Measurements from ENCODE around the gene FAM136A.

The FAM136A gene

DNA sequence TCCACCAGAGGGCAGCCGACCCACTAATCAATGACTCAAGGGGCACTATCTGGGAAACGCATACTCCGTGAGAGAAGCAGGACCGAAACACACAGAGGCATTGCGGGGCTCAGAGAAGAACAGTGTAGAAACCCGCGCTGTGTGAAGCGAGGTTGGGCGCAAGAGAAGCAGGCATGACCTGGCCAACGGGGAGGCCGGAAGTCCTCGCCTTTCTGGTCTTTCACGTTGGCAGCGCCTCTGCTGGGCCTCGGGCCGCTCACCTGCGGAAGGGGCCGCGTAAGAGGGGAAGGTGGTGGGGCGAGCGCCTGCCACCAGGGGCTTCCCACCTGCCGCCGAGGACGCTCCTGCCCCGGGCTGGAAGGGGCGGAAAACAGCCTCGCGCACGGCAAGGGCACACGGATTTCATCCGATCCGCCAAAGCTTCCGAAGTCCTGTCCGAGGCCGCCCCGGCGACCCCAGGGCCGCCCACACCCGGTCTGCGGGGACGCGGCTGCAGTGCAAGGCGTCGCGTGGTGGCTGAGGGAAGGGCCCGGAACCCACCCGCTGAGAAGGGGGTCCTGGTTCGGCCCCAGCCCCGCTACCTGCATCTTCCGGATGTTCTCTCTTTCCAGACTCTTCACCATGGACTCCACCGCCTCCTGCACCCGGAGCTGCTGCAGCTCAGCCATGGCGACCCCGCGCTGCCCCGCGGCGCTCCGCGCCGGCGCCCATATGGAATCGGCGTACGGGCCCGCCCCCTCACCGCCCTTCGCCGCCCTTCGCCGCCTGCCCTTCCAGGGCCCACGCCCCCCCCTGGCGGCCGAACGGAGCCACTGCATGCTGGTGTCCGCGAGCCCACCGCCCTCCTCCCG lies at the start of gene FAM136A:
TSS of gene FAM136A (minus strand) at position 724 of the 851 bp plus-strand sequence. CDS start at position 668, 56 bp downstream.
- in situ Hi-C loops (cut with HindIII; ENCODE audit: low sequenced_read_pairs), result loop anchor here (25.0 kb wide), 1 partner anchor 336 kb away; no protein-coding TSS in a partner anchor

DNA sequence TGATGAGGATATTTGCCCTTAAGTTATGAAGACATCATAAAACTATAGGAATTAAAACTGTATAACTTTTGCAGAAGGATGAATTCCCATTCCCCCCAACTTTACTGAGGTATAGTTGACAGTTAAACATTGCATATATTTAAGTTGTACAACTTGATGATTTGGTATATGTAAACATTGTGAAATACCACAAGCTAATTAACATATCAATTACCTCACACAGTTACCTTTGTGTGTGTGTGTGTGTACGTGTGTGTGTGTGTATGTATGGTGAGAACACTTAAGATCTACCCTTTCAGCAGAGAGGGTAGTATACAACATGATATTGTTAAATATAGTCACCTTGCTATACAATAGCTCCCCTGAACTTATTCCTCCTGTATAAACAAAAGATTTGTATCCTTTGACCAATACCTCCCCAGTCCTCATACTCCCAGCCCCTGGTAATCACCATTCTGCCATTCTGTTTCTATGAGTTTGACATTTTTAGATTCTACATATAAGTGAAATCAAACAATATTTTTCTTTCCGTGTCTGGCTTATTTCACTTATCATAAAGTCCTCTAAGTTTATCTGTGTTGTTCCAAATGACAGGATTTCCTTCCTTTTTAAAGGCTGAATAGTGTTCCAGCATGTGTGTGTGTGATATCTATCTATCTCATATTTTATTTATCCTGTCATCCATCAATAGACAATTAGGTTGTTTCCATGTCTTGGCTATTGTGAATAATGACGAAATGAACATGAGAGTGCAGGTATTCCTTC lies 48.2 kb upstream of the FAM136A start:
- in situ Hi-C loops (cut with HindIII; ENCODE audit: low sequenced_read_pairs), result no loop called here

DNA sequence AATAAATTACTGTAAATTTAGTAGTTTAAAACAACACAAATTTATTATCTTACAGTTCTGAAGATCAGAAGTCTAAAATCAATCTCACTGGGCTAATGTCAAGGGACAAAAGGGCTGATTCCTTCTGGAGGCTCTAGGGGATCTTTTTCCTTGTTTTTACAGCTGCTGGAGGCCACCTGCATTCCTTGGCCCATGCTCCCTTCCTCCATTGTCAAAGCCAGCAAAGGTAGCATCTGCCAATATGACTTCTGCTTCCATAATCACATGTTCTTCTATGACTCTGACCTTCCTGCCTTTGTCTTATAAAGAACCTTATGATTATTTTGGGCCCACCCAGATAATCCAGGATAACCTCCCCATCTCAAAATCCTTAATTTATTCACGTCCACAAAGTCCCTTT lies 46.0 kb upstream of the FAM136A start:
- in situ Hi-C loops (cut with HindIII; ENCODE audit: low sequenced_read_pairs), result no loop called here

DNA sequence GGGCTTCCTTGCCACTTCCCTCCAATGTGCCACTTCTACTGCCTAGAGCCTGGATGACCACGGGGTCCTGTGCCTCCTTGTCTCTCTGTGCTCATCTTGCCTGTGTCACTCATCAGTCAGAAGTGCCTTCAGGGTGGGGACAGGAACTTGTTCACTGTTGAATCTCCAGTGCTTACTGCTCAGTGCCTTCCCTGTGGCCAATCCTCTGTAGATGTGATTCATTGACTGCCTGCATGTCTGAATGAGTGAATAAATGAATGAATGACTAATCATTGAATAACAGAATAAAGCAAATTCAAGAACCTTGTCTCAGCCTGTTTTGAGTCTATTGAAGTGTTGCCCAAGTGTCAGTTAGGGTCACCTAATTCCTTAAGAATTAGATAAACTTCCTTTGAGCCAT lies 42.3 kb upstream of the FAM136A start:
- in situ Hi-C loops (cut with HindIII; ENCODE audit: low sequenced_read_pairs), result no loop called here

DNA sequence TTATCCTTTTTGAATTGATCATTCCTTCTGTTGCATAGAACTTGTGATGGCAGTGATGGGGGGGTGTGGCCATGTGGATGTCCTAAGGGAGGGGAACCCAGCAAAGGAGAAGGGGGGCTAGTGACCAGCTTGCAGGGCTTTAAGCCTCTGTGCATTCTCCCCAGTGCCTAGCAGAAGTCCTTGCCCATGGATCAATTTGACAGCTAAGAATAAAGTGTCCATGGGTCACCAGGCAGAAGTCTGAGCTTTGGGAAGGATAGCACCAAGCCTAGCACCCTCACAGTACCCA lies 39.6 kb upstream of the FAM136A start:
- in situ Hi-C loops (cut with HindIII; ENCODE audit: low sequenced_read_pairs), result no loop called here

DNA sequence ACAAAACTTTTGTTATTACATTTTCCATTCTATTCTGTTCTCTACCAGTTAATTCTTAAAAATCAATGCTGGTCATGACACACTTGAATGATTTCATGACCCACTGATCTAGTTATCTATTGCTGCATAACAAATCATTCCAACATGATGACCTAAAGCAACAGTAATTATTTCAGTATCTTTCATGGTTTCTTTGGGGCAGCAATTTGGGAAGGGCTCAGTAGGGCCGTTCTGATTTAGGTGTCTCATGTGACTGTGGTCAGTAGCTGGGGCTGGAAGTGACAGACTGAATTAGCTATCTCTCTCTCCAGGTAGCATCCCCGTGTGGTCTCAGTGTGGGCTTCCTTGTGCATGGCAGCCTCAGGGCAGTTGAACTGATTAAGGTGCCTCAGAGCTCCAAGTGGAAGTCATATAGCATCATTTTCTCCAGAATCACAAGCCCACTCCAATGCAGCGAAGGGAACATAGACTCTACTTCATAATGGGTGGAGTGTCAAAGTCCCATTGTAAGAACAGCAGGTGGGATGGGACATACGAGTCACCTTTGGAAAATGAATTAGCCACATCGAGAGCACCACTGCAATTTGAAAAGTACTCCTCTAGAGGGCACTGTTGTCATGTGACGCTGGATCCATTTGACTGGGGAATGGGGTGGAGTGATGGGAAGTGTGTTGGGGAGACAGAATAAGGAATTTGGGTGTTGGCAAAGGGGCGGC lies 39.1 kb upstream of the FAM136A start:
- in situ Hi-C loops (cut with HindIII; ENCODE audit: low sequenced_read_pairs), result no loop called here

DNA sequence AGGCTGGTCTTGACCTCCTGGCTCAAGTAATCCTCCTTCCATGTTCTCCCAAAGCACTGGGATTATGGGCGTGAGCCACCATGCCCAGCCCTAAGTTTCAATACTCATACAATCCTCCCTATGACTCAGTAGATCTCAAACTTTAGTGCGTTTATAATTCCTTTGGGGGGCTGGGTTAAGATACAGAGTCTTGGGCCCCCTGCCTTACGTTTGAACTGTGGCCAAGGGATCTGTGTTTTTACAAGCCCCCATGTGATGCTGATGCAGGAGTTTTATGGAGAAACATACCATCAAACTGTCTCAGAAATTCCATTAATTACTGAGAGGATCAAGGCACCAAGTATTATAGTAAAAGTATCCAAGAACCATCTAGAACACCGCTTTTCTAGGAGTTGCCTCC lies 38.2 kb upstream of the FAM136A start:
- in situ Hi-C loops (cut with HindIII; ENCODE audit: low sequenced_read_pairs), result no loop called here

DNA sequence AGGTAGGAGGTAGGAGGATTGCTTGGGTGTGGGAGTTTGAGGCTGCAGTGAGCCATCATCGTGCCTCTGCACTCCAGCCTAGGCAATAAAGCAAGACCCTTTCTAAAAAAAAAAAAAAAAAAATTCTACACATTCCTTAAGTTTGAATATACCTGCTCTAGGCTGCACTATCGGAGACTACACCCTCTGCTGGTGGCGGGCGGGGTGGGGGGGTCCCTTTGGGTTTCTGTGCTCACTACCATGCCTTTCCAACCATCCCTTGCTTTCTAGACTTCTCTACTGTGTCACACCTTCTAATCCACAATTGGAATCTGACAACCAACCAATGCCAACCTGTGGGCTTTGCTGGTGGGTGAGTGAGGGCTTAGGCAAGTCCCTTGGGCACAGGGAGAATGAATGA lies 34.7 kb upstream of the FAM136A start:
- in situ Hi-C loops (cut with HindIII; ENCODE audit: low sequenced_read_pairs), result no loop called here

DNA sequence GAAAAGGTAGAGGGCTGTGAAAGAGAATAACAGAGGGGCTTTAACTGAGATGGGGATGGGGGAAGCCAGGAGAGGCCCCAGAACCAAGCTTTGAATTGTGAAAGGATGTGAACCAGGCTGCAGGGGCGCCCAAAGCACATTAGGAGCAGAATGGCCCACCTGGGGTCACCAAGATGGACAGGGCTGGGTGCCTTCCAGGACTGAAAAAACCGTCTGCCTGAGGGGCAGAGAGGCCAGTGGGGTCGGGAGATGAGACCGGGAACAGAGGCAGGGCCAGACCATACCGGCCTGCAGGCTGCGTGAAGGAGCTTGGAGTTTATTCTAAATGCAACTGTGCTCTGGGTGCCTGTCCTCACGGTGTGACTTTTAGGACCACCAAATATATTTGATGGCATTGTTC lies 29.1 kb upstream of the FAM136A start:
- in situ Hi-C loops (cut with HindIII; ENCODE audit: low sequenced_read_pairs), result no loop called here

DNA sequence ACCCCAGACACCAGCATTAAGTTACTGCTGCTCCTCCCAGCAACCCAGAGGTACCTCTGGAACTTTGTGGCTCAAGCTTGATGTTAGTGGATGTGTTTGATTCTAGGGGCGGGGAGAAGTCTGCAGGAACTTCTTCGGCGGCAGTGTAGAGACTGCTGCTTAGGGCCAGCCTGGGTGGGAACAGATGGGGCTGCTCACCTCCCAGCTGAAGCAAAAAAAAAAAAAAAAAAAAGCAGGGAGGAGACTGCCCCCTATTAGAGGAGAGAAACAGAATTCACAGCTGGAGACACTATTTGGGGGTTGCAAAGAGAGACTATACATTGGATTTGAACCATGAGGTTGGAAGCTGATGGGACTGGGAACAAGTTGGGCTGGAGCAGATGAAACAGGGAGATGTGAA lies 28.6 kb upstream of the FAM136A start:
- in situ Hi-C loops (cut with HindIII; ENCODE audit: low sequenced_read_pairs), result no loop called here

DNA sequence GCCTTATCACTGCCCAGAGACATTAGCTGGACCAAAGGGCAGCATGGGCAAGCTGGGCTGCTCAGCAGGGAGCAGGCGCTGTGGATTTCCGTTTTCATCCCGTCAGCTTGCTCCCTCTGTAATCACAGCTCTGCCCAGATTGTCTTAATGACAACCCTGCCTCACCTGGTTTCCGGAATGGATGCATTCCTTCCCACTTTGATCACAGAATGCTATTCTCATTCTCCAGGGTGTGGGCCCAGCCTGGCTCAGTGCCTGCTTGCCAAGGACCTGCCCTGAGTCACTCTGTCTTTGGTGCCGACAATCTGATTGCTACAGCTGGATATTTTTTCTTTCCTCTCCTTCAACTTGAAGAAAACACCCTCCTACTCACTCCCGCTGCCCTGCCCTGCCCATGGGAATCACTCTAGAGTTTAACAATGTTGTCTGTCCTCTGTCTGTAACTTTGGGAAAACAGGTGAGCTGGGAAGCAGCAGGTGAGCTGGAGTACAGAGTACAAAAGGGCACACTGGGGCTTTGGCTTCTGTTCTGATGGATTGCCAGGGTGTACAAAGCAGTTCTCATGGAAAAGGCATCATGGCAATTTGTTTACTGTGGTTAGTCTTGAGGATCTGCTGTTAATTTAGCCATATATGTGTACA lies 27.2 kb upstream of the FAM136A start:
- in situ Hi-C loops (cut with HindIII; ENCODE audit: low sequenced_read_pairs), result no loop called here

DNA sequence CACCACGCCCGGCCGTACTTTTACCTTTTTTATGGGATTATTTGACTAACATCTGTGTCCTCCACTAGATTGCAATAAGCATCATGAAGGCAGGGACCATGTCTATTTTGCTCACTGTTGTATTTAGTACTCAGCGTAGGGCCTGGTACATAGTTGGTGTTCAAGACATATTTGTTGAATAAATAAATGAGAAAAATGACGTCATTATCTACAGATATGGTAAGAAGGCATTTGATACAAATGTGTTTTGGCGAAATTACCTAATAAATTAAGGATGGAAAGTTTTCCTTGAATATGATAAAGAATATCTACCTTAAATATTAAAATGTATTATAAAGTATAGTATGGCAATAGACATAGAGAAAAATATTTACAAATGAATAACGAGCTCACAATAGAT lies 24.0 kb upstream of the FAM136A start:
- in situ Hi-C loops (cut with HindIII; ENCODE audit: low sequenced_read_pairs), result no loop called here

DNA sequence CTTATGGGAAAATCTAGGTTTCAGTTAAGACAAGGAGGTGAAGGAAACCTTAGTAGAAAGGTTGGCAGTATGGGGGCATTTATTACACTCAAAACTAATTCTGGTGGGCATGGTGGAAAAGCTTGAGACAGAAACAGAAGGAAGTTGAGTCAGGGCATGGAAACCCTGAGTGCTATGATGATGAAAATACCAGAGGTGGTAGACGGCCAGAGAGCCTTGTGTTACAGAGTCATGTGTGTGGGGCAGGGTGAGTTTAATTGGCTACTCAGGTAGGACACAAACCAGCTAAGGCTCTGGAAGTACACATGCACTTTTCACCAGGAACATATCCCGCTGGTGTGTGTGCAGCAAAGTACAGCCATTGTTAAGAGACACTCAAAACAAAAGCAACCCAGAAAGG lies 20.7 kb upstream of the FAM136A start:
- in situ Hi-C loops (cut with HindIII; ENCODE audit: low sequenced_read_pairs), result loop anchor here (25.0 kb wide), 1 partner anchor 315 kb away; no protein-coding TSS in a partner anchor

DNA sequence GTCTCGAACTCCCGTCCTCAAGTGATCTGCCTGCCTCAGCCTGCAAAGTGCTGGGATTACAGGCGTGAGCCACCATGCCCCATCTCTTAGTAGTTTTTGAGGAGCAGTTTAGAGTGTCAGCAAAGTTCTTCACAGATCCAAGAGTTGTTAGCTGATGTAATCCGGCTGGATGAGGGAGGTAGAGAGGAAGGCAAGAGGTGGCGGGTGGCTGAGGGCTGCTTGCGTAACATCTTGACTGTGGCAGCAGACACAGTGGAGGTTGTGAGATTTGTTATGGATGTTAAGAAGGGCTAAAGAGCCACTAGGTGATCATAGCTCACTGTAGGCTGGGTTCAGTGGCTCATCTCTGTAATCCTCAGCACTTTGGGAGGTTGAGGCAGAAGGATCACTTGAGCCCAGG lies 19.5 kb upstream of the FAM136A start:
- in situ Hi-C loops (cut with HindIII; ENCODE audit: low sequenced_read_pairs), result loop anchor here (25.0 kb wide), 1 partner anchor 316 kb away; no protein-coding TSS in a partner anchor

DNA sequence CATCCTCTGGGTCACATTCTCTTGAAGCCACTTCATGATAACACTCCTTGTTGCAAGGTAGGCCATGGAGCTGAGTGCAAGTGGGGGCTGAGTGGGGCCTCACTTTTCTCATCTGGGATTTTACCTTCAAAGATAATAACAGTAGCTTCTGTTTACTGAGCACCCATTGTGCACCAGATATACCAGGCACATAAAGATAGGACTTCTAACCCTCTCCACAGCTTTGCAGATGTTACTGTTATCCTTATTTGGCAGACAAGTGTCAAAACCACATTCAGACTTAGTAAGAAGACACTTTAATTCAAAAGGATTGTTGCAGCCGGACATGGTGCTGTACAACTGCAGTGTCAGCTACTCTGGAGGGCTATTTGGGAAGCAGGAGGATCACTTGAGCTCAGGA lies 12.8 kb upstream of the FAM136A start:
- in situ Hi-C loops (cut with HindIII; ENCODE audit: low sequenced_read_pairs), result loop anchor here (25.0 kb wide), 1 partner anchor 323 kb away; no protein-coding TSS in a partner anchor

DNA sequence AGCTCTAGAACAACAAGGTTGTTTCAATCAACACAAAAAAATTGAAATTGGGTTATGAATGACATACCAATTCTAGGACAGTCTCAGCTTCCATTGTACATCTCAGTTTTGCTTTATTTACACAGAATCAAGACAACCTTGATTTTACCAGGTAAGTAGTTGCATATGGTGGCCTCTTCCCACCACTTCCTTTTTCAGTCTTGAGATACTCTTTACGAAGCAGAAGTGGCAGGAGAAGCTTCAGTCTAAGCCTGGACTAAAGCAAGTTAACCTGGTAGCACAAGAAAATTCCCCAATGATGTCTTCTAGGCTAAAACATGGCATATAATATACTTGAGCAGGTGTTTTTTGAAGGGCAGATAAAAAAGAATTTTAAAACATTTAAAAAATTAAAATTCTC lies 10.7 kb upstream of the FAM136A start:
- in situ Hi-C loops (cut with HindIII; ENCODE audit: low sequenced_read_pairs), result loop anchor here (25.0 kb wide), 1 partner anchor 325 kb away; no protein-coding TSS in a partner anchor

DNA sequence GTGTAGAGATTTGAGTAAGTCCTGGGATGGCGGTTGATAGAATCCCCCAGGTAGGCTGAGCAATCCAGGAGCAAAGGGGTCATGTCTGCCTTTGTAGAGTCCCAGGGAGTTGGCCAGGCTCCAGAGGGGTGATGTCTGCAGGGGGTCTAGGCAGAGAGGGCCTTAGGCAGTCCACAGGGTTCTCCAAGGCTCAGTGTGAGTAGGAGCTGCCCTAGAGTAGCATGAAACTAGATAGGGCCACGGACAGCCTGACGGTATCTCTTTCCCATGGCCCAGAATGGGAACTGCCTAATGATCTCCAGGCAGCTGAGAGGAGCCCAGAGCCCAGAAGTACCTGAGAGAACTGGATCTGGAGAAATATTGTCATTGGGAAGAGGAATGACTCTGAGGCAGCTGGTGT lies 9.0 kb upstream of the FAM136A start:
- in situ Hi-C loops (cut with HindIII; ENCODE audit: low sequenced_read_pairs), result loop anchor here (25.0 kb wide), 1 partner anchor 326 kb away; no protein-coding TSS in a partner anchor

DNA sequence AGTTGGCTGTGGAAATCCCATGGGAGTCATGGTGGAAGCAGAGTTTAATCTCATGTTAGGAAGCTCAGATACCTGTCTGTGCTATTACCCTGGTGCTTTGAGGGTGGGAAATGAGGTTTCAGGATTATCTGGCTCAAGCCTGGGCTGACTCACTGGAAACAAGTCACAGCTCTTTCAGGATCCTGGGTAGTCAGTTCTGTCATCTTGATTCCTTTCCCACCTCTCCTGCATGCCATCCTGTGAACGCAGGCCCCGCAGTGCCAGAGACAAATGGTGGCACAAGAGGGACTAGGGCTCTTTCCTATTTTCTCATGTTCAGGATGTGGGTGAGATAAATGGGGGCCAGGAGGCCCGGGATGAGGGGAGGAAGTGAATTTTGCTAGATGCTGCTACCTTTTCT lies 3.7 kb upstream of the FAM136A start:
- in situ Hi-C loops (cut with HindIII; ENCODE audit: low sequenced_read_pairs), result loop anchor here (25.0 kb wide), 1 partner anchor 332 kb away; no protein-coding TSS in a partner anchor

DNA sequence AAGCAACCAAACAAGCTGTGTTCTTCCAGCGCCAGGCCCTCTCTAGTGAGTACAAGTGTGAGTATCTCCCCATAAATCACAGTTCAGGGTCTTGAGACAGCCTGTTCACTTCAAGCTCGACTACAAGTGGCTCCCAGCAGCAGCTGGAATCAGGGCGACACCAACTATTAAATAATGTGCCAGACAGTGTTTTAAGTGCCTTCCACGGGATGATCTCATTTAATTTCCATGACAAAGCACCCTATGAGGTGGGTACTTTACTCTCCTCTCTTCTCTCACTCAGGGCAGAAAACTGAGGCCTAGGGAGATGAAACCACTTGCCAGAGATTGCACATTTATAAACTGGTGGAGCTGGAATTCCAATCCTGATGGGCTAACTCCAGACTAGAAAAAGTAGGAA lies 2.6 kb upstream of the FAM136A start:
- in situ Hi-C loops (cut with HindIII; ENCODE audit: low sequenced_read_pairs), result loop anchor here (25.0 kb wide), 1 partner anchor 333 kb away; no protein-coding TSS in a partner anchor

DNA sequence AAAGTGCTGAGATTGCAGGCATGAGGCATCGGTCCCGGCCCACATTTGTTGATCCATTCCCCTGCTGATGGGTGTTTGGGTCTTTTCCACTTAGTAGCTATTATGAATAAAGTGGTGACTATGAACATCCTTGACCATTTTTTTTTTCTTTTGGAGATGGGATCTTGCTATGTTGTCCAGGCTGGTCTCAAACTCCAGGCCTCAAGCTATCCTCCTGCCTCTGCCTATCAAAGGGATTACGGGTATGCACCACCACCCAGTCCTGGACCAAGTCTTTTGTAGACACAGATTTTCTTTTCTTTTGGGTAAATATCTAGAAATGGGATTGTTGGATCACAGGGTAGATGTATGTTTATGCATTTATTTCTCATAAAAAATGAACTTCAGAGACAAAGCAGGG lies 1.3 kb upstream of the FAM136A start:
- in situ Hi-C loops (cut with HindIII; ENCODE audit: low sequenced_read_pairs), result loop anchor here (25.0 kb wide), 1 partner anchor 334 kb away; no protein-coding TSS in a partner anchor

DNA sequence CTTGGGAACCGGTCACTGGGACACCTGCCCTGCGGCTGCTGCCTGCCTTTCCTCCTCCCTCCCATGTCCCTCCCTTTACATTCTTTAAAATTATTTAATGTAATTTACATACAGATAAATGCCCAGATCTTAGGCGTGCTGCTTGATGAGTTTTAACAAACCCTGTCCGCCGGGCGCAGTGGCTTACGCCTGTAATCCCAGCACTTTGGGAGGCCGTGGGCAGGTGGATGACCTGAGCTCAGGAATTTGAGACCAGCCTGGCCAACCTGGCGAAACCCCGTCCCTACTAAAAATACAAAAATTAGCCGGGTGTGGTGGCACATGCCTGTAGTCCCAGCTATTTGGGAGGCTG lies 304 bp upstream of the FAM136A start:
- in situ Hi-C loops (cut with HindIII; ENCODE audit: low sequenced_read_pairs), result loop anchor here (25.0 kb wide), 1 partner anchor 335 kb away; no protein-coding TSS in a partner anchor

All from DLD1 (cell line).